T-helper 2 cell treated with Interferon-gamma antibody and Interleukin-4, amounts not matched to agents 5 μg/mL and 100 μg/mL, for 36 hours (primary cell): Measurements from ENCODE around the gene MAN2B2.

Experiments
- DNase-seq: peaks from one replicate; pipeline ENCODE4 v3.0.0; 2021; ENCODE audit warnings: low spot score
- H3K27ac Mint-ChIP-seq: one replicate; pipeline ENCODE4 v1.8.0; 2021; ENCODE audit warnings: mild to moderate bottlenecking, mixed read lengths
- H3K27me3 Mint-ChIP-seq: one replicate; pipeline ENCODE4 v1.8.0; 2021; ENCODE audit warnings: low read depth, mixed read lengths
- H3K36me3 Mint-ChIP-seq: one replicate; pipeline ENCODE4 v1.8.0; 2021; ENCODE audit warnings: low read depth, mixed read lengths
- H3K4me1 Mint-ChIP-seq: one replicate; pipeline ENCODE4 v1.8.0; 2021; ENCODE audit warnings: low read depth, mixed read lengths
- H3K4me3 Mint-ChIP-seq: one replicate; pipeline ENCODE4 v1.8.0; 2022; ENCODE audit warnings: mild to moderate bottlenecking, moderate library complexity, mixed read lengths
- H3K9me3 Mint-ChIP-seq: one replicate; pipeline ENCODE4 v1.8.0; 2021; ENCODE audit warnings: mixed read lengths

MAN2B2 gene

DNA sequence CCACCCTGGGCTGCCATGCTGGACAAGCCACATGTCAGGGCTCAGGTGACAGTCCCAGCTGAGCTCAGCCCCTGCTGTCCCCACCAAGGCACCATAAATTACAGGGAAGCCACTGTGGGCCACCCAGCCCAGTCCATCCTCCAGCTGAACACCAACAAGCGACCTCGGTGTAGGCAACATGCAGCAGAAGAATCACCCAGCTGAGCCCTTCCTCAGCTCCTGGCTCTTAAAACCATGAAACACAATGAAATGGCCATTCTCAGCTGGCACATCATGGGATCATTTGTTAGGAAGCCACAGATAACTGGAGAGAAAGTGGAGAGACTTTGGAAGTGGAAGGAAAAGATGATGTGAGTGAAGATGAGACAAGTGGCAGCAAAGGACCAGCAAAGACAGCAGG lies 23.3 kb upstream of the MAN2B2 start:
- Mint-ChIP-seq H3K27me3 (peaks cover under 1% of the 10 kb centered on the region), H3K9me3 (no peaks in the 10 kb centered on the region), H3K4me3 (no peak overlapping the region), H3K4me1 (no peaks in the 10 kb centered on the region), H3K36me3 (no peaks in the 10 kb centered on the region), H3K27ac (no peak overlapping the region)
- no peak for DNase-seq

DNA sequence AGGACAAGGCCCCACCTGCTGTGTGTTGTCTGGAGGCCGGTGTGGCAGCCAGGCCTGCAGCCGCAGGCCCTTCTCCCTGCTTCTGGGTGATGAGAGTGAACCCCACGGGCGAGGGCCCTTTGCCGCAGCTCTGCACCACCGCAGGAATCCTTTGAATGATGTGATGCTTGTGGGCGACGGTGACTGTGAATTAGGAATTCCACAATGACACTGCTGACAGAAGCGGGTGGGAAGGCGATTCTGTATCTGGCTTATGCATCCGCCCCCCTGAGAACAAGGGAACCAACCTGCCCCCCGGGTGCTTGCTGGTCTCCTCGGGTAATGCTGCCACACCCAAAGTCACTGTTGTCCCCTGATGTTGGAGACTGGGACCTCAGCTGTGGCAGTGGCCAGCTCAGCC lies 19.5 kb upstream of the MAN2B2 start:
- Mint-ChIP-seq H3K27me3 (peaks cover 11% of the 10 kb centered on the region), H3K4me3 (no peak overlapping the region), H3K4me1 (no peaks in the 10 kb centered on the region), H3K9me3 (no peaks in the 10 kb centered on the region), H3K27ac (no peak overlapping the region), H3K36me3 (no peaks in the 10 kb centered on the region)
- DNase-seq, result no peak

DNA sequence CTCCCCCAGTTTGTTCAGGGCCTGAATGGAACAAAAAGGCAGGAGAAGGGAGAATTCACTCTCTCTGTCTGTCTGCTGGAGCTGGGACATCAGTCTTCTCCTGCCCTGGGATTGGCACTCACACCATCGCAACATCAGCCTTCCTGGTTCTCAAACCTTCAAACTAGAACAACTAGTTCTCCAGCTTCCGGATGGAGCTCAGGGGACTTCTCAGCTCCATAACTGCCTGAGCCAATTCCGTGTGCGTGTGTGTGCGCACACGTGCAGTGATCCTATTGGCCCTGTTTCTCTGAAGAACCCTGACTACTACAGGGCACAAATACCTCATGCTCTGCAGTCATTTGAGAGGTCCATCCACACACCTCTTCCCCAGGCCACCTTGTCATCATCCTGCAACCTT lies 18.7 kb upstream of the MAN2B2 start:
- Mint-ChIP-seq H3K27me3 (peaks cover 17% of the 10 kb centered on the region), H3K27ac (no peak overlapping the region)

DNA sequence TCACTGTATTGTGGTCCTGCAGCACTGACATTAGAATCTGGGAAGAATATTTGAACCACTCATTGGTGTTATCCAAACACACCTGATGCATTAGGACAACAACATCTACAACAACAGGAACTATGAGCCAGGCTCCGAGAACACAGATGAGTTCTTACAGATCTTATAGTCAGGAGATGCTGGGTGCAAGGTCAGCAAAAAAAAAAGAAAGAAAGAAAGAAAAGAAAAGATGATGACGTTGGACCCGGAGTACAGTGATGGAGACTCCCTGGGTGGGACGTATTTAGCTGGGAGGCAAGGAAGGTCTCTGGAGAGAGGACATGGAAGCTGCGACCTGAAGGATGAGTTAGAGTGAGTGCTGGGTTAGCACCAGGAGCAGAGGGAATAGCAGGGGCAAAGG lies 17.8 kb upstream of the MAN2B2 start:
- Mint-ChIP-seq H3K27me3 (peaks cover 26% of the 10 kb centered on the region), H3K27ac (no peak overlapping the region), H3K4me1 (peaks cover 2% of the 10 kb centered on the region), H3K4me3 (no peak overlapping the region), H3K9me3 (no peaks in the 10 kb centered on the region), H3K36me3 (no peaks in the 10 kb centered on the region)
- no peak for DNase-seq

More for the DNA sequence above, 18.7 kb upstream of the MAN2B2 start:
- Mint-ChIP-seq H3K4me1 (peaks cover 2% of the 10 kb centered on the region), H3K9me3 (no peaks in the 10 kb centered on the region), H3K36me3 (no peaks in the 10 kb centered on the region), H3K4me3 (no peak overlapping the region)
- no peak for DNase-seq

DNA sequence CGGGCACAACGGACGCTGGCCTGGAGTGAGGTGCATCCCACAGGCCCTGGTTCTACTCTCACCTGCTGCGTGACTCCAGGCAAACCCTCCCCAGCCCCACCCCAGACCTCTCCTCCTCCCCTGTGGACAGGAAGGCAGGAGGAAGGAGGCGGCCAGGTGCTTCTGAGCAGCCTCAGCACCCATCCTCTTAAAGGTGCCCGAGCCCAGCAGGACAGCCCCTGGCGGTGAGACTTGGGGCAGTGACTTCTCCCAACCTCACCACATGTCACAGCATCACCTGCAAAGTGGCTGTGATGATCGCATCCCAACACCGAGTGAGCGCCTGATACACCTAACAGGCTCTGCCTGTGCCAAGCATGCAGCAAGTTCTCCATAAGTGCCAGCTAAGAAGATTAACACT lies 17.1 kb upstream of the MAN2B2 start:
- H3K27ac Mint-ChIP-seq, result no peak overlapping the region
- H3K27me3 Mint-ChIP-seq, result peaks cover 33% of the 10 kb centered on the region
- no peak overlapping the region for H3K4me3 Mint-ChIP-seq
- no peak for DNase-seq
- peaks cover 2% of the 10 kb centered on the region for H3K4me1 Mint-ChIP-seq
- H3K9me3 Mint-ChIP-seq, result no peaks in the 10 kb centered on the region
- no peaks in the 10 kb centered on the region for H3K36me3 Mint-ChIP-seq

DNA sequence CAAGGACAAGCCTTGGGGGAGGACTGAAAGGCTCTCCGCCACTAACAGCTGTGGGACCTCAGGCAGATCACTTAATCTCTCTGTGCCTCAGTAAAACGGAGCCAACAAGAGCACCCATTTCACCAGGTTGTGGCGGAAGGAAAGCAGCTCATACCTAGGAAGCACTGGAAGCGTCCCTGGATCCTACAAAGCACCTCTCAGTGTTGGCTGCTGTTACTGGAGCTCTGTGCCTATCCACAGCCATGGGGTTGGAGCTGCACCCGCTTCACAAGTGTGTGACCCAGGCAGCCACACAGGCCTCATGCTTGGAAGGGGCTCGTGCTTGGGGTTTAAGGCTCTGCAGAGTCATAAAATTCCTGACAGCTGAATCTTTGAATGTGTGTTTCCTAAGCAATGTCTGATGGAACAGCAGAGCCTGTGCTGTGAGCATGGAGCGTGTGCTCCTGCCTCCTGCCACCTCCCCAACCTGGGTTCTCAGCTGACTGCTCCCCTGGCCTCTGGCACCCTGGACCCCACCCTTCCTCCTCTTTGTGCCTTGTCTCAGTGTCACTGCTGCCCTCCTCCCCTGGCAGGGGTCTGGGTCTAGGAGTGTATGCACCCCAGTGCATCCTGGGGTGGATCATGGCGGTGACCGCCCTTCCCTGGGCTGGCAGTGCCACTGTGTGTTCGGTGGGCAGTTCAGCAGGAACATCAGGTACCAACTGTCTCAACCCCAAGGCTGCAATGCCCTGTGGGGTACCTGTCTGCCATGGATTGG lies 14.4 kb upstream of the MAN2B2 start:
- Mint-ChIP-seq H3K4me3 (no peak overlapping the region), H3K27ac (no peak overlapping the region), H3K4me1 (peaks cover 2% of the 10 kb centered on the region), H3K36me3 (no peaks in the 10 kb centered on the region), H3K9me3 (no peaks in the 10 kb centered on the region), H3K27me3 (peaks cover 48% of the 10 kb centered on the region)
- DNase-seq, result no peak

DNA sequence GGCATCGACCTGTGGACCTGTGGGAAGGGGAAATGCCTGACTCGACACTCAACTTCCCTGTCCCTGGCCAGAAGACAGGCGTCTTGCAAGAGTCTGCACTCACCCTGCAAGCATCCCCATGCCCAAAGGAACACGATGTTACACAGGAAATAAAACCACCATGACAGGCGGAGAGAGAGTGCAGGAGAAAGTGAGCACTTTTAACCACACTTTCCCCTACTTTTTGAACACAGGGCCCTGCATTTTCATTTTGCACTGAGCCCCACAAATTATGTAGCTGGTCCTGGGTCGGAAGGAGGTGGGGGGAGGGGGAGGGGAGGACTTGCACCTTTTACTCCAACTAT lies 13.8 kb upstream of the MAN2B2 start:
- no peaks in the 10 kb centered on the region for H3K9me3 Mint-ChIP-seq
- H3K36me3 Mint-ChIP-seq, result no peaks in the 10 kb centered on the region
- no peak overlapping the region for H3K4me3 Mint-ChIP-seq
- no peak for DNase-seq
- peaks cover 2% of the 10 kb centered on the region for H3K4me1 Mint-ChIP-seq
- H3K27me3 Mint-ChIP-seq, result peaks cover 54% of the 10 kb centered on the region
- no peak overlapping the region for H3K27ac Mint-ChIP-seq

DNA sequence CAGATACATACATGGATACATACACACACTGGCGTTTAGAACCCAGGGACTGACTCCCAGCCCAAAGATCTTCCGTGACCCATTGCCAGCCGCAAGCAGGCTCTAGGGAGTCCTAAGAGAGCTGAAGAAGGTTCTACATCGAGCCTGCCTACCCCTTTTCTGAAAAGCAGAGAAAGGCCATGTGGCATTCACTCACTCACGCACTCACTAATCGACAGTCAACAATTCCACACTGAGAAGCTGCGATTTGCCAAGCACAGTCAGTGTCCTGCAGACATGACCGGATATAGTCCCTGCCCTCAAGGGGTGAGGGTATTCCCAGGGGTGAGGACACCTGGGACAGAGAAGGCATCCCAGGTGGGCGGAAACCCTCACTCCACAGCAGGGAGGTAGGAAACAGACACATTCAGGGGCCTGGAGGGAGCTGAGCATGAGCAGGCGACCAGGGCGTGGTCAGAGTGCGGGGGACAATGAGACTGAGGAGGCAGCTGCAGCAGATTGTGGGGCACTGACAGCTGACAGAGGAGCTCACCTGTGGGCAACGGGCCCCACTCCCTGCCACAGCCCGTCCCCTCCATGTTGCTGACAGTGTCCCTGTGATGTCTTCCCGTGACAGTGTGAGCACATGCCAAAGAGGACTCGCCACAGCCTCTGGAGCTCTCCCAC lies 13.2 kb upstream of the MAN2B2 start:
- Mint-ChIP-seq H3K9me3 (no peaks in the 10 kb centered on the region), H3K27ac (no peak overlapping the region), H3K4me1 (peaks cover 2% of the 10 kb centered on the region), H3K27me3 (peaks cover 58% of the 10 kb centered on the region), H3K4me3 (no peak overlapping the region), H3K36me3 (no peaks in the 10 kb centered on the region)
- DNase-seq, result no peak

DNA sequence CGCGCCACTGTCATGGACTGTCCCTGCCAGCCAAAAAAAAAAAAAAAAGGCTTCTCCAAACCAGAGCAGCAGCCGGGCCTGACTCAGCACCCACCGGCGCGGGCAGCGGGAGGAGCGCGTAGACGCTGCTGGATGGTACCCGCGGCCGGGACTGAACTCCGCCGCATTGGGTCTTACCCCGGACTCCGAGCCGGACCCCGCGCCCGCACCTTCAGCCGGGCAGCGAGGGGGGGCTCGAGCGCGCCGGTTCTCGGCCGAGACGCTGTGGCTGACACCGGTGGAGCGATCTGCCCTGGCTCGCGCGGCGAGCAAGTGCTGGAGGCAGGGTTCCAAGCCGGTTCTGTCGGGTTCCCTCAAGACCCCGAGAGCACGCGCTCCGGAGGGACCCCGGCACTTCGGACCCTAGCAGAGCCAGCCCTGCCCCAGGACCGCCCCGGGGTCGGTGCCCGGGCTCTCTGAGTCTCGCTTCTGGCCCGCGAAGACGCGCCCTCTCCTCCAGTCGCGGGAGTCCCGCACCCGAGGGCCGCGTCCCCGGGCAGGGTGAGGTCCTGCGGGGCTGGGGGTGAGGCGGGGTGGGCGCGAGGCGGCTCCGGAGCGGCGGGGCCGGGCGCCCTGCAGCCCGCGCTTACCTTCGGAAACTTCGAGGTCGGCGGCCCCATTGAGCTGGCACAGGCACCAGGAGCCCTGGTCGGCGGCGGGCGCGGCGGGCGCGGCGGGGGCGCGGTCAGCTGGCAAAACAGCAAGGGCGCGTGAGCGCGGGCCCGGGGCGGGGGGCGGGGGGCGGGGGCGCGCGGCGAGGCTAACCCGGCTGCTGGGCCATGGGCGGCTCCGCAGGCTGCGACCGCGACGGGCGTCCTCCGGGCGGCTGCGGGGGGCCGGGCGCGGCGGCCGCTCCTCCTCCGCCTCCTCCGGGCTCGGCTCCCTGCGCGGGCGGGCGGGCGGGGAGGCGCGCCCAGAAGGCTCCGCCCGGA lies 11.8 kb upstream of the MAN2B2 start:
- H3K27me3 Mint-ChIP-seq, result peaks cover 56% of the 10 kb centered on the region
- H3K27ac Mint-ChIP-seq, result no peak overlapping the region
- H3K4me3 Mint-ChIP-seq, result no peak overlapping the region
- no peaks in the 10 kb centered on the region for H3K9me3 Mint-ChIP-seq
- no peaks in the 10 kb centered on the region for H3K36me3 Mint-ChIP-seq
- no peak for DNase-seq
- H3K4me1 Mint-ChIP-seq, result peaks cover 2% of the 10 kb centered on the region

DNA sequence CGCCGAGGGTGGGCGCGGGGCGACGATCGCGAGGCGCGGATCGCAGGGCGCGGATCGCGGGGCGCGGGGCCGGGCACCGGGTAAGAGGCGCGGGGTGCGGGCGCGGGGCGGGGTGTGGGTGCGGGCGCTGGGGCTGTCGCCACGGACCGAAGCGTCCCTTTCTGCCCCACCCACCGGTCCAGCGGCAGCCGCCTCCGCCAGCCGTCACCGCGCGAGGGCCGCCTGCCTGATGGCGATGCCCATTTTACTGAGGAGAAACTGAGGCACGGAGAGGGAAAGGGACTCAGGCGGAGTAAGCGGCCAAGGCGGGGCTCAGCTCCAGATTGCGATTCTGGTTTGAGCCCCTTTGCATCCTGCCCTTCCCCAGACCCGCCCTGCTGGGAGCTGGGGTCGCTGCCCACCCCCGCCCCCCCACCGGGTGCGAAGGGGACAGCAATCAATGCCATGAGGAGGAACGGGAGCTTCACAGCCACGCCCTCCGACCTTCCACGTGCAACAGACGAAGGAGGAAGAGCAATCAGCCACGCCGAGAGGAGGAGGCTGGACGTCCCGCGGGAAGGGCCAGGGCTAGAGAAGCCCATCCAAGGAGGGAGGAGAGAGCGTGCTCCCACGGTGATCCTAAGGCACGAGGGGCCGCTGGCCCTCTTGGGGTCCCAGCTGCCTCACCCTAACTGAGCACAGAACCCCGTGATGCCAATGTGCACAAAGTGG lies 10.9 kb upstream of the MAN2B2 start:
- DNase-seq, result no peak
- Mint-ChIP-seq H3K4me3 (no peak overlapping the region), H3K4me1 (peaks cover 2% of the 10 kb centered on the region), H3K27ac (no peak overlapping the region), H3K36me3 (no peaks in the 10 kb centered on the region), H3K9me3 (no peaks in the 10 kb centered on the region), H3K27me3 (peaks cover 56% of the 10 kb centered on the region)

DNA sequence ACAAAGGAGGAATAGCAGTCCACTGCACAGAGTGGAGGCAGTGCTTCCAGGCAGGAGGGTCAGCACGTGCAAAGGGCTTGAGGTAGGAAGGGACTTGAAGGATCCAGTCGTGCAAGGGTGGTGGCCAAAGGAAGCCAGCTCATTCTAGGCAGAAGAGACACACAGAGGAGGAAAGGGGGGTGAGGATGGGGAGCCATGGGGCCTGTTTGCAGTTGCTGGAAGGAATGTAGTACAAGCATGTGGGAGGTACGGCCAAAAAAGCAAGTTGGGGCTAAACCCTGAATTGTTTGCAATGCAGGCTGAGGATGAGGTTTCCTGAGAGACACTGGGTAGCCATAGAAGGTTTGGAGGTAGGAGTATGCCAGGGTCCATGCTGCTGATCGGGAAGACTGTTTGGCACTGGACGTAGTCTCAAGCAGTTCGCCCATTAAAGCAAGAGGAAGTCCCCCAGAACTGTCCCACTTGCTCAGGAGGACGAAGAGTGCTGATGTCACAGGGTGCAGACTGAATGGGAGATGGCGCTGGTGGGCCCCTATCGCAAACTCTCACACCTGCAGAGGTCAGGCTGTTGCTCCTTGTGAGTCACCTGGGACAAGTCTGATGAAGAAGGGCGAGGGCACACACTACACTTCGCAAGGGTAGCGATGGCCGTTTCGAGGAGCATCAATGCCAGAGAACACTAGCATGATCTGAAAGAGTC lies 9.1 kb upstream of the MAN2B2 start:
- no peaks in the 10 kb centered on the region for H3K9me3 Mint-ChIP-seq
- no peak for DNase-seq

DNA sequence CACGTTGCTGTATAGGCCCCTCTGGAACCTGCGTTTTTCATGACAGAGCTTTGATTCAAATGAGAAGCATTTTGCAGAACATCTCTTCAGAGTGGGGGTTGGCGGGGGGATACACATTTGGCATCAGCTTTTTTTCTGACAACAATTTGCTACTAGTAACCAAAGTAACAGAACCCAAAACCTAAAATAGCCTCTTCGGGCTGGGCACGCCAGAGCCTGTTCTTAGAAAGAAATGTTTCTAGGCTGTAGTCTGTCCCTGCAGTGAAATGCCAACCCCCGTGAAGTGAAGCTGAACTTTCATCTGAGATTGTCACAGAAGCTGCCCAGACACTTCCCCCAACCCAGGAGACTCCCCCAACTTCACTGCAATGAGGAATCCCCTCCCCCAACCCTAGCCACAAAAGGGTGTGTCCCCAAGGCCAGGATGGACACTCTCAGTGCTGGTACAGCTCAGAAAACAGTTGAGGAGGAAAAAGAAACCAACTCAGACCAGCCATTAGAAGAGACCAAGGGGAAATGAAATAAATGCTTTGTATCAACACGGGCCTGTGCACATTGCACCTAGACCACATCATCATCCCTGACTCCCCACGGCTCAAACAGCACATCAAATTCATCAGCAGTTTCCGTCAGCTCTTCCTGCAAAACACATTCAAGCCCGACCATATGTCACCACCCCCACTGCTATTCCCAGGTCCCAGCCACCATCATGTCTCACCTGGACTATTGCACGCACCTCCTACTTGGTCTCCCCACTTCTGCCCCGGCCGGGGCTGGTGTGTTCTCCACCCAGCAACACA lies 8.4 kb upstream of the MAN2B2 start:
- no peak overlapping the region for H3K27ac Mint-ChIP-seq
- peaks cover 51% of the 10 kb centered on the region for H3K27me3 Mint-ChIP-seq
- no peak for DNase-seq
- H3K36me3 Mint-ChIP-seq, result no peaks in the 10 kb centered on the region
- no peaks in the 10 kb centered on the region for H3K4me1 Mint-ChIP-seq
- H3K9me3 Mint-ChIP-seq, result no peaks in the 10 kb centered on the region
- H3K4me3 Mint-ChIP-seq, result no peak overlapping the region

More for the DNA sequence above, 9.1 kb upstream of the MAN2B2 start:
- H3K27me3 Mint-ChIP-seq, result peaks cover 52% of the 10 kb centered on the region
- H3K4me3 Mint-ChIP-seq, result no peak overlapping the region
- no peaks in the 10 kb centered on the region for H3K36me3 Mint-ChIP-seq
- no peak overlapping the region for H3K27ac Mint-ChIP-seq
- peaks cover 2% of the 10 kb centered on the region for H3K4me1 Mint-ChIP-seq
